Measurements from ENCODE around the gene ZDHHC21. TPM values are rescaled to one million over a fixed set of nuclear protein-coding genes. Genes with fewer than 3 reads are reported as not detected.

The ZDHHC21 gene
- polyA plus RNA-seq (2012; ENCODE audit: insufficient read depth, insufficient read length), result 3.8 TPM

DNA sequence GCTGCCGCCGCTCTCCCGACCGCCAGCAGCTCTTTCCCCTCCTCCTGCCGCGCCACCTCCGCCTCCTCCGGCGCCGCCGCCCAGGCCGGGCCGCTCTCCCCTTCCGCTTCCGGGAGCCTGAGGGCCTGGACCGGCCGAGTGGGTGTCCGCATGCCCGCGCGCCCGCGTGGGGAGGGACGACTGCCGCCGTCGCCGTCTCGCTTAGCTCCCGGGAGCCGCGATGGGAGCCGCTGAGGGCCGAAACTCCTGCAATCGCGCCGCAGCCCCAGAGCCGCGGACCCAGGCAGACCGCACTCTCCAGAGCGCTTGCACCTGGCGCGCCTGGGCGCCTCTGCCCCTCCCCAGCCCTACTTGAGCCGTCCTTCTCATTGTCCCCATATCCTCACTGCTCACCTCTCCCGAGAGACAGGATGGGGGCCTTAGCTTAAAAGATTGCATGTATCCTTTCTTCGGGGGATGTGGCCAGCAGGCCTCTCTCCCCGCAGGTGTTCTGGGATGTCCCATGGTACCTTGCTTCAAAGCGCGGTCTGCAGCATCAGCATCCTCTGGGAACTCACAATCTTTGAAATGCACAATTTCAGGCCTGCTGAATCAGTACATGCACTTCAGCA is at the start of gene ZDHHC21:
Gene ZDHHC21 (minus strand): TSS at position 182 of the 611 bp plus-strand sequence. CDS start 19,092 bp downstream, outside the sequence.
- peak; percentile 18 for DNase-seq (ENCODE audit: low read depth, low spot score)
- peak within 1 kb of the TSS; percentile 60 for H3K4me3 ChIP-seq (ENCODE audit: low read length)

- DNase-seq (ENCODE audit: low read depth, low spot score), result no peak
- H3K4me3 ChIP-seq (ENCODE audit: low read length), result no peak overlapping the region
Measured at GRCh38 chr9:14741369-14741768, 48.1 kb upstream of the ZDHHC21 start.

- no peak overlapping the region for H3K4me3 ChIP-seq (ENCODE audit: low read length)
- no peak for DNase-seq (ENCODE audit: low read depth, low spot score)
Measured at GRCh38 chr9:14733133-14733532, 39.9 kb upstream of the ZDHHC21 start.

- no peak for DNase-seq (ENCODE audit: low read depth, low spot score)
- H3K4me3 ChIP-seq (ENCODE audit: low read length), result no peak overlapping the region
Measured at GRCh38 chr9:14731294-14731981, 38.2 kb upstream of the ZDHHC21 start.

- no peak for DNase-seq (ENCODE audit: low read depth, low spot score)
Measured at GRCh38 chr9:14730461-14730898, 37.2 kb upstream of the ZDHHC21 start.

GRCh38 chr9:14723301-14723700 is 30.1 kb upstream of the ZDHHC21 start:
- no peak for DNase-seq (ENCODE audit: low read depth, low spot score)
- H3K4me3 ChIP-seq (ENCODE audit: low read length), result no peak overlapping the region

More at GRCh38 chr9:14730461-14730898, 37.2 kb upstream of the ZDHHC21 start:
- H3K4me3 ChIP-seq (ENCODE audit: low read length), result no peak overlapping the region

DNA sequence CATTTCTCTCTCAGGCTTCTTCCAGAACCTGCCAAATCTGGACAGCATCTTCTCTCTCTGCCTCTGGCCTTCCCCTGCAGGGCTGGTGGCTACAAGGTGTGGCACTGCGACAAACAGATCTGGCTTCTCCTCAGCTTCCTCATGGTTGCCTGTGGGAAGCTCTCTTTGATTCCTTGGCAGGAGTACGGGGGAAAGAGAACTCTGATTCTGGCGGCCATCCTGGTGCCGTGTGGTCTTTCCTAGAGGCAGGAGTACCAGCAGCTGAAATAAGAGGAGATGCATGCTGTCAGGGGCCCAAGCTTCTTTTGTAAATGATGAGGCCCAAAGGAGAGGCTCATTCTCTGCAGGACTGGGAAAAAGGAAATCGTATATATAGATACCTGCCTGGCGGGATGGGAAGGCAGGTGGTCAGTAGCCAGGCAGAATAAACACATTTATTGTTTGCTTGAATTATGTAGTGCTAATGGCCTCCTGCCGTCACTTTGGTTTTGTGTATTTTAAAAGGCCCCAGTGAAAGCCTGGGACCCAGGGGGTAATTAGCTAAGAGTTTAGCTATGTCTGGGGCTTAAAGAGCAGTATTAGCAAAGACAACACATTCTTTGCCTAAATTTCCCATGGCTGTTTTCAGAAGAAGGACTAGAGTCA is 29.3 kb upstream of the ZDHHC21 start, which contains the start of gene CER1:
Gene CER1 (minus strand): TSS at position 343 of the 645 bp plus-strand sequence. CDS start 61 bp downstream, at position 282.
- H3K4me3 ChIP-seq (ENCODE audit: low read length), result no peak within 1 kb of the TSS
- DNase-seq (ENCODE audit: low read depth, low spot score), result no peak

DNA sequence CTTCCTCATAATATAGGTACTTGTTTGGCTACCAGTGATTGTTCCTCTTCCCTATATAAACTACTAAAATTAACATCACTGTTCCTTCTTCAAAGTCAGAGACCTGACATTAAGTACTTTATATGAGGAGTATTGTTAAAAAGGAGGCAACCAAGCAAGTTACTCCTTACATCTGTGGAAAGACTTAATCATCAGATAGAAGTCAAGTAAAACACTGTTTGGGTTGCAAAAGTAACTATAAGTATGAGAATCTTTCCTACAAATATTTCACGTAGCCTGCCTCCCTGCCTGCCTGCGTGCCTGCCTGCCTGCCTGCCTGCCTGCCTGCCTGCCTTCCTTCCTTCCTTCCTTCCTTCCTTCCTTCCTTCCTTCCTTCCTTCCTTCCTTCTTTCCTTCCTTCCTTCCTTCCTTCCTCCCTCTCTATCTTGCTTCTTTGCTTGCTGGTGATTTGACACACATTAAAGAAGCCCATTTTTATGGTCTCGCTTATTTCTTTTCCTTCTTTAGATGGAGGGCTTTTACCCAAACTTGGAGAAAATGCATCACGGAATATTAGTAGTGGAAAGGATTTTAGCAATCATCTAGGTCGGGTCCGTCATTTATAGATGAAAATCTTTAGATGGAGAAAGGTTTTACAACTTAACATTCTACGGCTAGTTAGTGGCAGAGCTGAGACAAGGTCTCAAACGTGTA is 26.1 kb upstream of the ZDHHC21 start:
- H3K4me3 ChIP-seq (ENCODE audit: low read length), result no peak overlapping the region
- DNase-seq (ENCODE audit: low read depth, low spot score), result no peak

- DNase-seq (ENCODE audit: low read depth, low spot score), result no peak
- H3K4me3 ChIP-seq (ENCODE audit: low read length), result no peak overlapping the region
Measured at GRCh38 chr9:14715102-14715501, 21.9 kb upstream of the ZDHHC21 start.

DNA sequence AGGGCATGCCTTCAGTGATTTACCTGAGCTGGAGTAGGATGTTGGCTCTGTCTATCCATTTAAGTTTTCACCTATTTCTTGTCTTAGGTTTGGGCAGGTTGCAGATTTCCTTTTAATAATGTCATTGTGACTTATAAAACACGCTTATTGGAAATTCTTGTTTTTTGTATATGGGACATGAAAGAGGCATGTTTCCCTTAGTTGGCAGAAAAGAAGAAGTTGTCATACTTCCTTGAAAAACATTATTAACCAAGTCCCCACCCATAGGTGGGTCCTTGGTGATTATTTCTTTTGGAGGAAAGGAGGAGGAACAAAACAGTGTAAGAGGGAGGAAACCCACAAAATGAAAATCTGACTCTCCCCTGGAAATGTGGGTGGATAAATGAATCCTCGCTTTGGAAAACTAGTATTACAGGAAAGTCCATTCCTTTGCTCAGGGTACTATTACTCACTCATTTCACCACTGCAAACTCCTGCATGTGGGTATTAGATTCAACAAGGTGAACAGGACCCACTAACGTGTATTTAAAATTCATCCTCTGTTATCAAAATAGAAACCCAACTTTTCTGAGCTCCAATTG is 20.0 kb upstream of the ZDHHC21 start:
- DNase-seq (ENCODE audit: low read depth, low spot score), result no peak

DNA sequence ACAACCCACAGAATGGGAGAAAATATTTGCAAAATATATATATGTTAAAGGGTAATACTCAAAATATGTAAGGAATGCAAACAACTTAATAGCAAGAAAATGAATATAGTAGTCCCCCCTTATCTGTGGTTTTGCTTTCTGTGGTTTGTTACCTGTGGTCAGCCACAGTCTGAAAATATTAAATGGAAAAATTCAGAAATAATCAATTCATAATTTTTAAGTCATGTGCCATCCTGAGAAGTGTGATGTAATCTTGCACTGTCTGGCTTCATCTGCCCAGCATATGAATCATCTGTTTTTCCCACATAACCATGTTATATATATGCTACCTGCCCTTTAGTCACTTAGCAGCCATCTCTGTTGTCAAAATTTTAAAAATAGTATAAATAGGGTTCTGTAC is 17.6 kb upstream of the ZDHHC21 start:
- H3K4me3 ChIP-seq (ENCODE audit: low read length), result no peak overlapping the region
- no peak for DNase-seq (ENCODE audit: low read depth, low spot score)

More for the DNA sequence above, 20.0 kb upstream of the ZDHHC21 start:
- H3K4me3 ChIP-seq (ENCODE audit: low read length), result no peak overlapping the region

DNA sequence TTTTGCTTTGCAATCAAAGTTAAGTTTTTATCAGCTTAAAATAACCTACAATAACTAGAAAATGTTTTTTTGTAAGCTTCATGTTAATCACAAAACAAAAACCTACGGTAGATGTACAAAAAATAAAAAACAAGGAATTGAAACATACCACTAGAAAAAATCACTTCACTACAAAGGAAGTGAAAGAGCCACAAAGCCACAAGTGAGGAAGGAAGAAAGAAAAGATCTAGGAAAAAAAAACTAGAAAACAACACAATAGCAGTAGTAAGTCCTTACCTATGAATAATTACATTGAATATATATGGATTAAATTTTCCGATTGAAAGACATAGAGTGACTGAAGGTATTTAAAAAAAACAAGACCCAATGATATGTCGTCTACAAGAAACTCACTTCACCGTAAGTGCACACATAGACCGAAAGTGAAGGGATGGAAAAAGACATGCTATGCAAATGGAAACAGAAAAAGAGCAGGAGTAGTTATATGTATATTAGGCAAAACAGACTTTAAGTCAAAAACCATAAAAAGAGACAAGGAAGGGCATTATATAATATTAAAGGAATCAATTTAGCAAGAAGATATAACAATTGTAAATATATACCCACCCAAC is 13.4 kb upstream of the ZDHHC21 start:
- no peak for DNase-seq (ENCODE audit: low read depth, low spot score)

GRCh38 chr9:14705079-14705478 is 11.8 kb upstream of the ZDHHC21 start:
- no peak for DNase-seq (ENCODE audit: low read depth, low spot score)
- no peak overlapping the region for H3K4me3 ChIP-seq (ENCODE audit: low read length)

More for the DNA sequence above, 13.4 kb upstream of the ZDHHC21 start:
- H3K4me3 ChIP-seq (ENCODE audit: low read length), result no peak overlapping the region

- no peak overlapping the region for H3K4me3 ChIP-seq (ENCODE audit: low read length)
- DNase-seq (ENCODE audit: low read depth, low spot score), result no peak
Measured at GRCh38 chr9:14704281-14704680, 11.0 kb upstream of the ZDHHC21 start.

GRCh38 chr9:14702200-14702720 is 9.0 kb upstream of the ZDHHC21 start:
- no peak overlapping the region for H3K4me3 ChIP-seq (ENCODE audit: low read length)
- DNase-seq (ENCODE audit: low read depth, low spot score), result no peak

DNA sequence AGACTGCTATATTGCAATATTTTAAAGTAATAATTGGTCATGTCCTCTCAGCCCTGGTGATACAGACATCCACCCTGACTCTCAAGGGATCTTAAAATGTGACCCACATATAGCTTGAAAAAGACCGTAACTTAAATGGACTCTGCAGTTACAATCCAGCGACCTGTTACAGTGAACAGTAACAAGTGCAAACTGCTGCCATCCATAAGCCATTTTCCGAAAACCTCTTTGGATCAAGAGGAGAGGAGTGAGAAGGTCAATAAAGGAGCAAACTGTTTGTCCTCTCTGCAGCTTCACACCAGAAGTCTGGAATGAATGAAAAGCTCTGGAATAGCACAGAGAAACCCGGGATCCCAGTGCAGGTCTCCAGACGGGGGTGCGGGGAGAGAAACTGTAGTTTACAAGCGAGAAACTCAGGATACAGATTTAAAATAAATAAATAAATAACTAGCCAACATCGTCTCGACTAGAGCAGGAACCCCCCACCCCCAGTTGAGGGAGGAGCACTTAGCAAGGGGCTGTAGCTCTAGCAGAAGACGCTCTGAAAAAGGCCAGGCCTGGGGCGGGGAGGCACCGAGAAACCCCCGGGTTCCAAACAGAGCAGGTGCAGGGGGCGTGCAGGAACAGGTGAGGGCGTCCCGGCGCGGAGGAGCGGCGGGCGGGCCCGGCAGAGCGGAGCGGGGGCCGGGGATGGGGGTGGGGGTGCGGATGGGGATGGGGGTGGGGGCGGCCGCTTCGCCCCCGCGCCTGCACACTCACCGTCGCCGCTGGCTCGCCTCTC is 572 bp downstream of the ZDHHC21 start:
- peak; percentile 14 for DNase-seq (ENCODE audit: low read depth, low spot score)

GRCh38 chr9:14690948-14691730 is 2.1 kb downstream of the ZDHHC21 start:
- no peak for DNase-seq (ENCODE audit: low read depth, low spot score)
- H3K4me3 ChIP-seq (ENCODE audit: low read length), result no peak overlapping the region

More for the DNA sequence above, 572 bp downstream of the ZDHHC21 start:
- H3K4me3 ChIP-seq (ENCODE audit: low read length), result peak overlapping the region; percentile 60
